NCI-H187 treated with DMSO at 0.1 percent for 48 hours (cell line): ENCODE measurements around the gene ARHGAP44.

Experiments used
- DNase-seq: peaks from one replicate; lab custom pipeline; 2025; lab: John Stamatoyannopoulos, UW

Gene ARHGAP44

DNA sequence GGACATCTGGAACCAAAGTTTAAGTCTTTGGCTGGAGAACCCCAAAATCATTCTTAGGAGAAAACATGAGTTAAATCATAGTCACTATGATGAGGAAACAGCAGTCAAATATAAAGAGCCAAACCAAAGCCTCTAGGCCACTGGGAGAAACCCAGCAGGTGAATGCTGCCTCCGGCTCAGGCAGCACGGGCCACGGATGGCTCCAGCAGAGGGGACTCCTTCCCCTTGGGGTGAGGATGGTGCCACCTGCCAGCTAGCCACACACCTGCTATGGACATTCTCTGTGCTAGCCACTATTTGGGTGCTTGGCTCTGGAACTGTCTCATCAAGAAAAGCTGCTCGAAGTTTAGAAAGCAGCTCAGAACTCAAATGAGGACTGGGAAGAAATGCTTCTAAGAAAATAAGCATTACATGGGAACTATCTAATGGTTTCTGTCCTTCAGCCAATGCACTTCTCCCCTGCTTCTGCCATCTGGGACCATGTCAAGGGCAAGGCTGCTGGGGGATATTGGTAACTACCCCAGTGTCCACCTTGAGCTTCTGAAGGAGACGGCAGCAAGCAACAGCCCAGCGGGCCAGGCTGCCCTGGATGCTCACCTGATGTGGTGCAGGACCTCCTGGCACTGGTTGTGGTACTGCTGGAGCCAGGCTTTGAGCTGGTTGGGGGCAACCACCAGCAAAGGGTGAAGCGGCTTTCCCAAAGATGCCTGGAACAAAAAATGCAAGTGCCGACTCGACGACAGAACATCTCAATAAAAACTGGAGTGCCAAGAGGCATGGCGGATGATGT is 206.0 kb downstream of the ARHGAP44 start:
- no peak for DNase-seq

DNA sequence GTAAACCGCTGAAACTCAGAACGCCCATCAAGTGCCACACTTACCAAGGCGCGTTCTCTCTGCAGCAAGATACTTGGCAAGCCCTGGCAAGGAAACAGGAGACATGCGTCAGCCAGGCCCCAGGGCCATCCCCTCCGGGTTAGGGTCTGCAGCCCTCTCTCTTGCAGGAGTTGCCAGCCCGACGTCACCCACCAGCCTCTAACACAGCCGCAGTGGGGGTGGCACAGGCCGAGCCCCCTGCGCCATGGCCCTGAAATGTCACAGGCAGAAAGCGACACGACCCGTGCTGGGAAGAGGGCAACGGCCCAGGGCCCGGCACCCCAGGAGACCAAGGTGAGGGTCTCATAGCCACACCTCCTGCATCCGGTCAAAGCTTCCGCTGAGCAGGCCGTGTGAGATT is 206.6 kb downstream of the ARHGAP44 start:
- no peak for DNase-seq

DNA sequence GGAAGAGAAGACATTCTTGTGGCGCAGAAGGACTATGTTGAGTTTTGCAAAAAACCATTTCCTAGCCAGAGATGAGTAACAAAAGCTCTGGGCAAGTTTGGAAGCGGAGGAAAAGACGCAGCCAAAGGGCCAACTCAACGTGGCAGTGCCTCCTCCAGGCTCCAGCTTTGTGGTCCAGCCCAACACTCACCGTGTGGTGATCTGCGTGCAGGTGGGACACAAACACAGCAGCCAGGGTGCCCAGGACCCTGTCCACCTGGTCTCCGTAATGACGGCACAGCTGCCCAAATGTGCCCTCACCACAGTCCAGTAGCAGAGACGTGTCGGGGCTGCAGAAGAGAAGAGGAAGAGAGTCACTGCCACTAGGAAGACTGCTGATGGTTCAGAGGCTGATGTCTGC is 207.1 kb downstream of the ARHGAP44 start:
- DNase-seq: no peak

DNA sequence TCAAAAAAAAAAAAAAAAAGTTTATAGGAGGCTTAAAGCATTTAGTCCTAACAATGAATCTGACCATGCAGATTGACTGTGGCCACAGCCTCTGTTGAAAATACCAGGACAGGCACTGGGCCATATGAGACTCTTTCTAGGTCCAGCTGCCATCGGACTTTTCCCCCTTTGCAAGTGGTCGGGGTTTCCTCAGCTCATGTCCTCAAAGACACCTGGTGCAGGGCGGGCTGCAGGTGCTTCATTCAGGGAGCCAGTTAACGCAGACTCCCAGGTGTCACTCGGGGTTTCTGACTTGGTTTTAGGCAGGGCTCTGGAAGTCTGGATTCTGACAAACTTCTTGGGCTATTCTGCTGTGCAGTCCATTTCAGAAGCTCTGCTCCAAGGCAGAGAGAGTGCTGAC is 207.6 kb downstream of the ARHGAP44 start:
- DNase-seq: no peak

DNA sequence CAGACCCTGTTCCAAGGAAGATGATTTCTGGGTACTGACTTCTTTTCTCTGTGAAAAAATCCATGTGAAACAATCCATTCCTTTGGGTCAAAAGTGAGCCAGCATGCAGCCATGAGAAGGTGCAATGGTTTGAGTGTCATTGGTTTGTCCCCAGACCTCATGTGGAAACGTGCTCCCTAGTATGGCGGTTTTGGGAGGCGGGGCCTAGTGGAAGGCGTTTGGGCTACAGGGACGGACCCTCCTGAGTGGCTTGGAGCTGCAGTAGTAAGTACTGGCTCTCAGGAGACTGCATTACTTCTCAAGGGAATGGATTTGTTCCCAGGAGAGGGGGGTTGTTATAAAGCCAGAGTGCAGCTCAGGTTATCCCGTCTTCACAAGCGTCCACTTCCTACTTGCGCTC is 209.2 kb downstream of the ARHGAP44 start:
- DNase-seq: no peak

DNA sequence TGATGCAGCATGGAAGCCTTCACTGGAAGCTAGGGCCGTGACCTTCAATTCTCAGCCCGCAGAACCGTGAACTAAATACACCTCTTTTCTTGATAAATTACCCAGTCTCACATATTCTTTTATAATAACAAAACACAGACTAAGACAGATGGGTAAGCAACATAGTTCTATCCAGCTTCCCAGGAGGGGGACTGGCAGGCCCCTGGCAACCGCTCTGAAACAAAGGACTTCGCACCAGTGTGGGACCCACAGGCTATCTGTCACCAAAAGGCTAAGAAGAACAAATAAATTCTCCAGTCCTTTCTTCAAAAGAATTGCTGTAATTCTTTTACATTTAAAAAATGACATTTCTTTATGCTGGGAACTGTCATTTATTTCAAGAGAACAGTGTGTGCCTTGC is 209.6 kb downstream of the ARHGAP44 start:
- DNase-seq: no peak

DNA sequence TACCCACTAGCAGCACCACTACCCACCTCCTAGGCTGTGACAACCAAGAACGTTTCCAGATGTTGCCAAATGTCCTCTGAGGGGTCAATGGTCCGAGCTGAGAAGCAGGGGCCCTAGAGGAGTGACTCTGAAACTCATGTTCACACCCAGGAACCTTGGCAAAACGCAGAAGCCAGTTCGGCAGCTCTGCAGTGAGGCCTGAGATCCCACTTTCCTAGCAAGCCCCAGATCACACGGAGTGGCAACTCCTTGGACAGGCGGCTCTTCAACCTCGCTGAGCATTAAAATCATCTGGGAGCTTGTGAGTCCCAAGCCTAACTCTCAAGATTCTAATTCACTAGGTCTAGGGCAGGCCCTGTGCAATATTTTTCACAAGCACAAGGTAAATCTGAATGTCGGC is 211.3 kb downstream of the ARHGAP44 start:
- DNase-seq: no peak

DNA sequence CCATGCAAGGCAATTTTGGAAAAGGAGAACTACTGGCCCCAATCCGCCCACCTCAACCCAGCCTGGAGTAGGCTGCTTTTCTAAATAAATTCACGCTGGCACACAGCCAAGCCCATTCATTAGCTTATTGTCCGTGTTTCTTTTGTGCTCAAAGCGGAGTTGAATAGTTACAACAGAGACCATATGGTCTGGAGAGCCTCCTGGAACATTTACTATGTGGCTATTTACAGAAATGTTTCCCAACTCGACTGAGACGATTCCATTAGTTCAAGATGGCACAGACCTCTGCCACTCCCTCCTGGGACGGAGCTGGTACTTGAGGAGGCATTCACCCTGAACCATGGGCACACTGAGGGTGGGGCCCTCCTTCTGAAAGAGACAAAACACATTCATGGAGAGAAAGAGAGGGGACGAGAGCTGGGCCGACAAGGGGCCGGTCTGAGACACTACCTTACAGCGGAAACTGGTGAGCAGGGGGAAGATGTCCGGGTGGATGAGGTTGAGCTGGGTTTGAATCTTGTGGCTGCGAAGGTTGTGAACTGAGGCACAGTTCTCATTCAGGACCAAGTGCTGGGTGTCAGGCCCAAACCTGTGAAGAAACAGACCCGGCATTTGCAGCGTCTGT is 212.8 kb downstream of the ARHGAP44 start:
- no peak for DNase-seq

DNA sequence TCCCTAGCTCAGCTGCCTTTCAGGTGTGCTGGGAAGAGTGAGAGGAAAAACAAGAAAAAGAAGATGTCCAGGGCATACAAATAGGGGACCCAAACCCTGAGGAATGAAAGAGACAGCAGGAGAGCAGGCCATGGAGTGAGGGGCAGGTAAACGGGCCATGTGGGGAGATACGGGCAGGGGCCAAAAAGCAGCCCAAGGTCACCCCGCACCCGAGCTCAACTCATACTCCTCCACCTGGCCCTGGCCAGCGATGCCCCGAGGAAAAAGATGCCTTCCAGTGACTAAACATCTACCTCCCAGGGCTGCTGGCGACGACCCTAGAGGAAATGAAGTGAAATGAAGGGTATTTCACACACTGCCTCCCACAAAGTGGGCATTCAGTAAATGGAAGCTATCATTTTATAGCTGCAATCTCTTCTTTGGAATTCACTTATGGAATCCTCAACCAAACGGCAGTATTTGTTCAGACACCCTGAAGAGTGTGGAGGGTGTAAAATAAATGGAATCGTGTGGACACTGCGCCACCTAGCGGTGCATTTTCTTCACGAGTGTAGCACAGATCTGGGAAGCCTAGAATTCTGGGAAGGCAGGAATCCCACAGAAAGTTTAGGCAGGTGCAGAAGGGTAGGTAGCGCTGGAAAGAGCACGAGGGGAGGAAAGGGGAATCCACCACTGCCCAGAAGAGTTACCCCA is 213.6 kb downstream of the ARHGAP44 start:
- DNase-seq: no peak

DNA sequence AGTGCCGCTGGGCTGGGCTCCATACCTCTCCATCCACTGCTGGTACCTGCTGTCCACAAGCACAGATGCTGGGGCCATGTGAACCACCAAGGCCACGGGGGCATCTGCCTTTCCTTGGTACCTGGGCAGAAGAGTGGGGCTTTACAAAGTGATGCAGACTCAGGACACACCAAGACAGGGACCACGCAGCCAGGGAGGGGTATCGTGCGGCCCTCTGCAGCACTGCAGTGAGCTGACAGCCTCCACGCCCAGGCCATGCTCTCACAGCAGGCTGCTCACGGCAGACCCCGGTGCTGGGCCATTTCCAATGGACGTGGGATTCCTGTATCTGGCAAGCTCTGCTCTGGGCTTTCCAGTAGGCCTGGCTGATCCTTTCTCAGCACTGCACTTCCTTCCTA is 214.2 kb downstream of the ARHGAP44 start:
- no peak for DNase-seq

DNA sequence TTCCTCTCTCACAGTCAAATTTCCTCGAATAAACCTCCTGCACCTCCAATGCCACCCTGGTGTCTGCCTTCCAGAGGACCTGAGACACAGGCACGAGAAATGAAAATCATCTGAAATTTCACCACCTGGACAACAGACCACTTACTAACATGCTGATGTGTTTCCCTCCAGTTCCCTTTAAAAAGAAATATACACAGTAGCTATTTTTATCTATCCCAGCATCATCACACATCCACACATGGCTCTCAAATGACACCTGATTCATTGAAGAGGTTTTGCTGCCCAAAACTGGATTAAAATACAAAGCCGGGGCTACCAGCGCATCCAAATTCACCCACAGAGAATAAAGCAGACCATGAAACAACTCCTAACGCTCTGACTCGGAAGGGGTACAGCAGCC is 214.6 kb downstream of the ARHGAP44 start:
- DNase-seq: no peak

DNA sequence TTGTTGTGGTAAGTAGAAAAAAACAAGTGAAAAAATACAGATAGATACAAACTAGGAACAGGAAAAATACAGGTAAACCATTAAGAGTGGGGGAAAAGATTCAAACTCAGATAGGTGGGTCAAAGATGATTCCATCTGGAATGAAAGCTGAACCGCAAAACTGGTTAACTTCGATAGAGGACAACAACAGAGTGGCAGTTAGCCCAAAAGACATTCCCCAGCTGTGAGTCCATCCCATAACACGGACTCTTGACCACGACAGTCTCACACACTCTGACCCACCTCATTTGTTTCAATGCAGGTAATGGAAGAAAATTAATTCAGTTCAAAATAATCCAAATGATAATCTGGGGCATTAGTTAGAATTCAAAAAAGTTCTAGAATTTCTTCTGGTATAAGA is 215.0 kb downstream of the ARHGAP44 start:
- DNase-seq: no peak

DNA sequence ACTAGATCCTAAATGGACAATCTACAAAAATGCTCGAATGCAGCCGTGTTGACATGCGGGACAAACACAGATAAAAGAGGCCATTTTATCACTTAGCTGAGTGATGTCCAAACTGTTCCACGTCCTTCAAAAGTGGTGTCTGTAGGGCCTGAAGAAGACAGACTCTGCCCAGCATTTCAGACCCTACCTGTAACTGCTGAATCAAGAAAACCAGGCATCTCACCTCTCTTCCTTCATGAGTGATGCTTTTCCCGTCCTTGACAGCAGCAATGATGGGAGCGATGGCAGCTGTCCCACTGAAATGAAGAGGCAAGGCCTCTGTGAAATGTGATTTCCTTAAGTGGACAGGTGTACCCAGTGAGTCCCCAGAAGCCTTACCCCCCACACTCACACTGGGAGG is 216.2 kb downstream of the ARHGAP44 start:
- DNase-seq: no peak

DNA sequence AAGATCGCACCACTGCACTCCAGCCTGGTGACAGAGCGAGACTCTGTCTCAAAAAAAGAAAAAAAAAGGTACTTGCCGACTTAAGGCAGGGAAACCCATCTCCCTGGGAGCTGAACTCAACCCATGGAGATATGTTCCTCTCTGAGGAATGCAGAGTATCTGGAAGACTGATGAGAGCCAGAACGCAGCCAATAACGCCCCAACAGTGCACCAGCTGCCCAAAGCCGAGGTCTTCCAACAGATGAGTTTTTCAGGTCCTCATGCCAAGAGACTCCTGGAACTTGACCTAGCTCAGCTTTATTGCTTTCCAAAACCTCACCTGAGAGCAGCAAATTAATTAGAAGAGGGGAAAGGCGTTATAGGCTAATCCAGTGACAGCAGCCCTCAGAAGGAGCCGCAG is 219.2 kb downstream of the ARHGAP44 start:
- DNase-seq: no peak

DNA sequence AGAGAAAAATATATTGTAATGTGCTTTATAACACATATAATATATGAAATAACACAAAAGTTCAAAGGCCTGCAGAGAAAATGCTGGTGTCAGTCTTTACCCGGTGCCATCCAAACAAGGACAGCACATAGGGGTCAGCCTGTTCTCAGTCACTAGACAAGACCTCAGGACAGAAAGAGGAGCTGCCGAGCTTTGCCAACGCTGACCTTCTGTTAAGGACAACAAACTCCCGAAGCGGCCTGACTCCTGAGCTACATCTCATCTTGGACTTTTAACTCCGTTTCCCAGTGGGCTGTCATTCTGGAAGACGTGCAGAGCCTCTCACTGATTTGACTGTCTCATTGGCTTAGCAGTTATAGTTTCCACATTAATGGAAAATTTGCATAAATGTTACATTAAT is 221.7 kb downstream of the ARHGAP44 start:
- no peak for DNase-seq

DNA sequence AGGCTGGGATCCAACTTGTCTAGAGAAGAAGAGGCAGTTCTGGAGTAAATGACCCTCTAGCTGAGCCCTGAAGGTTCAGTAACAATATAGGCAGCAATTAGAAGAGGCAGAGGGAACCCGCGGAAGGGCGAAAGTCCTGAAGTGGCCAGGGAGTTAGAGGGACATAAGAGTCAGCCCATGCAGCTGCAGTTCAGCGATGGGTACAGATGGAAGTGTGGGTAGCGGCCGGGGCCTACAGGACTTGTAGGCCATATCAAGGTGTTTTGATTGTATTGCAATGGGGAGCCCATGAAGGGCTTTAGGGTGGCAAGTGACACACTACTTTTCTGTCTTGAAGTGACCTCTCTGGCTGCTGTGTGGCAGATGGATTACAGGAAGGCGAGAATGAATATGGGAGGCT is 225.5 kb downstream of the ARHGAP44 start:
- DNase-seq: no peak

DNA sequence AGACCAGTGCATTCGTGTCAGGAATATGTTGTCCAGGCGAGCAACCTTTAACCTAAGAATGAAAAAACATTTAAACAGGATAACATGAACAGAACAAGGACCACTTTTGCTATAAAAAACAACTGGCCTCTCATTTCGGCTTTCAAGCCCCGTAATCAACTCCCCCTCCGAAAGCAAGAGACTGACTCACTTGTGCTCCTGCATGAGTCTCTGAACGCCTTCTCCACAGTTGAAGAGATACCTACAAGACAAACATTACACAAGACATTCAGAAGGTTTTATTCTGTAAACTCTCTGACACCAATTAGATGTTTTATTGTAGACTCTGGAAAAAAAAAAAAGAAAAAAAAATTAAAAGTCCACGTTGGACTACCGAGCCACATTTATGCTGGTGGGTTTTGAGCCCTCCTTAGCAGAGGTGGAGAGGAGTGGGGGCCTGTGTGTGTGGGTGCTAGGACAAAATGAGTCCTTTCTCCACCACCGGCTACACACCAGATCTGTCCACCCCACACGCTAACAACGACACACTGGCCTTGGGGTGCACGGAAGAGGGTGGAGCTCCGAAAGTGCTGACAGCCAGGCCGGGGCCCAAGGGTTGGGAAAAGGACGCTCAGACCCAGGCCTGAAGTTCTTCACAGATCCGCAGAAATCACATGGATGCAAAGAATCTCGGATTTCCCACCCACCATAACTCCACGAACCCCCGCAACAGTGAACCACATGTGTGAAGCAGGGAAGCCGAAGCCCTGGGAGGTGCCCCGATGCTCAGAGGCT is 227.8 kb downstream of the ARHGAP44 start:
- no peak for DNase-seq

DNA sequence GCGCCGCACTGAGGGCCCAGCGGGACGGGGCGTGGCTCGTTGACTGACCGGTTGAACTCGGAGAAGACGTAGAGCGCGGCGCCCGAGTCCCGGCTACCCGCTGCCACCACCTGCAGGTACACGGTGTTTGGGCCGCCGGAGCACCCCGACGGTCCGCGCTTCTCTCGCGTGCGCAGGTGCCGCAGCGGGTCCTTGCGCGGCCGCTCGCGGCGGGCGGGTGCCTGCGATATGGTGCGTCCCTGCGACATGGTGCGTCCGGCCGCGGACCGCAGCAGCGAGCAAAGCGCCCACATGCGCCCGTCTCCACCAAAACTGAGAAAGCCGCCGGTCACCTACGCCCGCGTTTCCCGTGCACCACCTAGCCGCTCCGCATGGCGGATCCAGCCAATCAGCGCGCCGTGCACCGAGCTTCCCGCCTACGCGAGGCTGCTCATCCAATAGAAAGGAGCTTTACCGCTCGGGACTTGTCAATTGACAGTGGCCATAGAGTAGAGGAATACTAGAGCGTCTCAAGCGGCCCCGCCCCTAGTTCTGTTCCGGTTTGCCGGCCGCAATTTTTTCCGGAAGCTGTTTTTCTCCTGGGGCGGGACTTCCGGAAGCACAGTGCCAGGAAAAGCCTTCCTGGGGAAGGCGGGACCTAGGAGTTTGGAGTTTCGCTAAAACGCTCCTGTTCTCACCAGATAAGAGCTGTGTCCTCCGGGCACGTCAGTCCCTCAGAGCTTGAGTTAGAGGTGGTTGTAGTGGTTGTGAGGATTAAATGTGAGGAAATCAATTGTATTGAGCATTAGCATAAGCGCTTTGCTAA is 228.6 kb downstream of the ARHGAP44 start, which contains the start of gene ELAC2:
TSS of gene ELAC2 (minus strand) at position 373 of the 805 bp plus-strand sequence. CDS start at position 293, 80 bp downstream.
- peak; percentile 72 for DNase-seq

DNA sequence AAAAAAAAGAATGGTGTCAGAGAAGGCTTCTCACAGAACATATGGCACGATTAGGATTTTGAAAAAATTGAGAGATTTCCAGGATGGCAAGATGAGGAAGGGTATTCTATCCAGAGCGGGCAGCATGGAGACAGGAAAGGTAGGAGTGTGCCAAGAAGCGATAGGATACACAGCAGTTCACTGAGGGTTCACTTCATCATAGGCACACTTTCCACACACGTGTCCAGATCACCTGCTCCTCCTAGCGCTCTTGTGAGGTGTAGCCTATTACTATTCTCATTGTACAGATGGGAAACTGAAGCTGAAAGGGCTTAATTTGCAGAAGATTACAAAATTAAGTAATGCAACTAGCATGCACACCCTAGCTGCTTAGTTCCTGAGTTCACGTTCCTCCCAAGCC is 234.7 kb downstream of the ARHGAP44 start:
- DNase-seq: no peak

DNA sequence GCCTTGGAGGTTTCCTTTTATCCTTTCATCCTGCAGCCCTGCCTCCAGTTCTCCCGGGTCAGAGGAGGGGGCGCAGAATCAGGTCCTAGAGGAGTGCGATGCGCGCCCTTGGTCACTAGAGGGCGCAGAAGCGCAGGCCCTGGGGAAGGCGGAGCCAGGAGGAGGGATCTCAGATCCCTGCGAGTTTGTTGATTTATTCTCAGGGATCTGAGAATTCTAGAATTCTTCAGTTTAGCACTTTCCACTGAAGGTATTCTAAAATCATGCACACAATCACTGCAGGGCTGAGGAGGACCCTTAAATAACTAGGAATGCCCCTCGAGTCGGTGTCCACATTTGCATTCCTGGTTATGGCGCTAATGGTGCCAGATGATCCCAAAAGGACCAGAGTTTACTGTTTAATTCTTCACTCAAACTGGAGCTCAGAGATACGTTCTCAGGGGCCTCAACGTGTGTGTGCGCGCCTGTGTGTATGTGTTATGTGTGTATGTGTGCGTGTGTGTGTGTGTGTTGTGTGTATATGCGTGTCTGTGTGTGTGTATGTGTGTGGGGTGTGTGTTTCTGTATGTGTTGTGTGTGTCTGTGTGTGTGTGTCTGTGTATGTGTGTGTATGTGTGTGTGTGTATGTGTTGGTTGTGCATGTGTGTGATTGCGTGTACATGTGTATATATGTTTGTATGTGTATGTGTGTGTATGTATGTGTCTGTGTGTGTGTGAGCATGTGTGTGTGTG is 235.4 kb downstream of the ARHGAP44 start:
- DNase-seq: no peak

DNA sequence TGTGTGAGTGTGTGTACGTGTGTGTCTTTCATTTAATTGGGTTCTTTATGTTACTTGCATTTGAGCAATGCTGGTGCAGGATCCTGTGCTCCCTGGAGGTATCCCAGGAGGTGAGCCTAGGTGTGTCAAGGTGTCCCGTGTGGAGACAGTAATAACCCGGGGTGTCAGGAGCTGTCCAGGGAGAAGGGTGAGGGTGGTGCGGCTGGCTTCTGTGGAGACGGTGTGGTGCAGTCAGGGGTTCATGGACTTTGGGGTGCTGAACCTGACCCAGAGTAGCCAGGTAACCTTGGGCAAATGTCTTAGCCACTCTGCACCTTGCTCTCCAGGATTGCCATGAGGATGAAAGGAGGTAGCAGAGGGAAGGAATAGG is 235.9 kb downstream of the ARHGAP44 start:
- DNase-seq: no peak
